Measurements from ENCODE around the gene BASP1. TPM values are rescaled to one million over a fixed set of nuclear protein-coding genes. Genes with fewer than 3 reads are reported as not detected.

Gene BASP1
- polyA plus RNA-seq, 1 donor from 2014 or later = 974 TPM

DNA sequence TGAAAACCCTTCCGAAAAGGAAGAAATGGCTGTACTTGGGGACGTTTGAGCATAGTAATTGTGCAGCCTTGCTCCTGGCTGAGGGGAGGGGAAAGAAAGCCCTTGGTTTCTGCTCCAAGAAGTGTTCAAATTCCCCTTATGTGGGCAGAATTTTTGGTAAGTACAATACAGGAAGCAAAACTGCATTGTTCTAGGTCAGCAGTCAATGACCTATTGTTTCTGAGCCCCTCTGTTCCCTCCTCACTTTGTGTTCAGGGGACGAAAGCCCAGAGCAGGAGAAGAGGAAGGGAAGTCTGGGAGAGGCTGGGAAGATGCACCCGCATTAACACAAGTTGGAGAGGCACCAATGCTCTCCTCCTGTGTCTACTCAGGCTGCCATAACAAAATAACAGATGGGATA, 11.9 kb downstream of the BASP1 start:
- H2AFZ ChIP-seq (ENCODE audit: low read depth, low read length) = no peak overlapping the region
- no peaks in the 10 kb centered on the region for H3K9me2 ChIP-seq (ENCODE audit: insufficient read depth, low read length)
- no peak overlapping the region for H3K27ac ChIP-seq (ENCODE audit: low read length)
- no peaks in the 10 kb centered on the region for H3K9me3 ChIP-seq (ENCODE audit: low read length)
- H3F3A ChIP-seq (ENCODE audit: insufficient read depth, low read length, poor library complexity, severe bottlenecking) = peaks cover 13% of the 10 kb centered on the region
- H3K36me3 ChIP-seq (ENCODE audit: insufficient read depth, low read length) = peaks cover 35% of the 10 kb centered on the region
- H3K4me3 ChIP-seq (ENCODE audit: low read length) = no peak overlapping the region
- H4K20me1 ChIP-seq (ENCODE audit: insufficient read depth) = peaks cover 86% of the 10 kb centered on the region
- no peak overlapping the region for H3K4me2 ChIP-seq (ENCODE audit: low read length)
- no peaks in the 10 kb centered on the region for H3K27me3 ChIP-seq (ENCODE audit: insufficient read depth, low read depth, low read length)
- no peak overlapping the region for H3K9ac ChIP-seq (ENCODE audit: low read length)
- peaks cover 93% of the 10 kb centered on the region for H3K79me2 ChIP-seq (replicated peaks; ENCODE audit: insufficient read depth, low read length)
- TF ChIP-seq POLR2AphosphoS5 (IDR thresholded peaks at IDR 0.05) = no peak
- TF ChIP-seq CTCF (IDR thresholded peaks at IDR 0.05; ENCODE audit: poor library complexity, severe bottlenecking) = no peak
- TF ChIP-seq EP300 (conservative IDR thresholded peaks at IDR 0.05; ENCODE audit: poor library complexity, severe bottlenecking) = no peak
- no peak for TF ChIP-seq RAD21 (conservative IDR thresholded peaks at IDR 0.05)

GRCh38 chr5:17230191-17230590, 12.8 kb downstream of the BASP1 start:
- Histone ChIP-seq H3K9me2 (ENCODE audit: insufficient read depth, low read length) (no peaks in the 10 kb centered on the region), H3K9me3 (ENCODE audit: low read length) (no peaks in the 10 kb centered on the region), H3F3A (ENCODE audit: insufficient read depth, low read length, poor library complexity, severe bottlenecking) (peaks cover 13% of the 10 kb centered on the region), H3K27me3 (ENCODE audit: insufficient read depth, low read depth, low read length) (no peaks in the 10 kb centered on the region), H4K20me1 (ENCODE audit: insufficient read depth) (peaks cover 85% of the 10 kb centered on the region), H3K27ac (ENCODE audit: low read length) (no peak overlapping the region), H3K4me3 (ENCODE audit: low read length) (no peak overlapping the region), H3K9ac (ENCODE audit: low read length) (no peak overlapping the region), H3K4me2 (ENCODE audit: low read length) (no peak overlapping the region), H2AFZ (ENCODE audit: low read depth, low read length) (no peak overlapping the region), H3K79me2 (replicated peaks; ENCODE audit: insufficient read depth, low read length) (peaks cover 92% of the 10 kb centered on the region), H3K36me3 (ENCODE audit: insufficient read depth, low read length) (peaks cover 30% of the 10 kb centered on the region)
- TF ChIP-seq MXI1 (conservative IDR thresholded peaks at IDR 0.05; ENCODE audit: poor library complexity, severe bottlenecking) = no peak
- TF ChIP-seq EZH2 (IDR thresholded peaks at IDR 0.05; ENCODE audit: borderline replicate concordance, insufficient read depth, low read length, poor library complexity, severe bottlenecking) = no peak
- TF ChIP-seq, protein P1, sequence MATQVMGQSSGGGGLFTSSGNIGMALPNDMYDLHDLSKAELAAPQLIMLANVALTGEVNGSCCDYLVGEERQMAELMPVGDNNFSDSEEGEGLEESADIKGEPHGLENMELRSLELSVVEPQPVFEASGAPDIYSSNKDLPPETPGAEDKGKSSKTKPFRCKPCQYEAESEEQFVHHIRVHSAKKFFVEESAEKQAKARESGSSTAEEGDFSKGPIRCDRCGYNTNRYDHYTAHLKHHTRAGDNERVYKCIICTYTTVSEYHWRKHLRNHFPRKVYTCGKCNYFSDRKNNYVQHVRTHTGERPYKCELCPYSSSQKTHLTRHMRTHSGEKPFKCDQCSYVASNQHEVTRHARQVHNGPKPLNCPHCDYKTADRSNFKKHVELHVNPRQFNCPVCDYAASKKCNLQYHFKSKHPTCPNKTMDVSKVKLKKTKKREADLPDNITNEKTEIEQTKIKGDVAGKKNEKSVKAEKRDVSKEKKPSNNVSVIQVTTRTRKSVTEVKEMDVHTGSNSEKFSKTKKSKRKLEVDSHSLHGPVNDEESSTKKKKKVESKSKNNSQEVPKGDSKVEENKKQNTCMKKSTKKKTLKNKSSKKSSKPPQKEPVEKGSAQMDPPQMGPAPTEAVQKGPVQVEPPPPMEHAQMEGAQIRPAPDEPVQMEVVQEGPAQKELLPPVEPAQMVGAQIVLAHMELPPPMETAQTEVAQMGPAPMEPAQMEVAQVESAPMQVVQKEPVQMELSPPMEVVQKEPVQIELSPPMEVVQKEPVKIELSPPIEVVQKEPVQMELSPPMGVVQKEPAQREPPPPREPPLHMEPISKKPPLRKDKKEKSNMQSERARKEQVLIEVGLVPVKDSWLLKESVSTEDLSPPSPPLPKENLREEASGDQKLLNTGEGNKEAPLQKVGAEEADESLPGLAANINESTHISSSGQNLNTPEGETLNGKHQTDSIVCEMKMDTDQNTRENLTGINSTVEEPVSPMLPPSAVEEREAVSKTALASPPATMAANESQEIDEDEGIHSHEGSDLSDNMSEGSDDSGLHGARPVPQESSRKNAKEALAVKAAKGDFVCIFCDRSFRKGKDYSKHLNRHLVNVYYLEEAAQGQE (IDR thresholded peaks at IDR 0.05; ENCODE audit: borderline replicate concordance) = no peak
- no peak for TF ChIP-seq RAD21 (conservative IDR thresholded peaks at IDR 0.05)
- TF ChIP-seq SMC3 (conservative IDR thresholded peaks at IDR 0.05; ENCODE audit: poor library complexity) = no peak
- TF ChIP-seq TAF1 (IDR thresholded peaks at IDR 0.05; ENCODE audit: low read depth) = no peak
- no peak for TF ChIP-seq CTCF (IDR thresholded peaks at IDR 0.05; ENCODE audit: poor library complexity, severe bottlenecking)
- TF ChIP-seq EP300 (conservative IDR thresholded peaks at IDR 0.05; ENCODE audit: poor library complexity, severe bottlenecking) = no peak
- TF ChIP-seq POLR2AphosphoS5 (IDR thresholded peaks at IDR 0.05) = no peak

Data from neural cell (in vitro differentiated cells).